CD4-positive, alpha-beta T cell treated with Interleukin-17A for 1 hour (primary cell): ENCODE data around the gene PARD3.

ENCODE experiments used
- DNase-seq: peaks from one replicate; pipeline ENCODE4 v3.0.0-alpha.2; 2020

Gene PARD3

DNA sequence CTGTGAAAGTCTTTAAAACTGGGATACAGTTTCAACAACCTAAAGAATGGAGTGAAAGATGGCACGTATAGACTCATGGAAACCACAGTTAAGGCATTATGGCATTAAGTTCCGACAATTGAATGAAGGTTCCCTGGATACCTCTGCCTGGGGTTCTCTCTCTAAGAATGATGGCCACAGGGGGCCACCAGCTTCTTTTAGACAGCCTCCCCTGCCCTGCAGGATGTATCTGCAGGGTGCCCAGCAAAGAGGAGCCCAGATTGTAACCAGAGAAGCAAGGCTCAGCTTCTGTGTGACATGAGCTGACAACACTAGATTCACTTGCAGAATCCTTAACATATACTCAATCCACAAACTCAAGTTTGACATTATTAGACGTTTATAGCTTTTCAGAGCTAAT lies 645.4 kb downstream of the PARD3 start:
- no peak for DNase-seq

- DNase-seq, result no peak
These were observed 646.0 kb downstream of the PARD3 start for GRCh38 chr10:34169131-34169530.

DNA sequence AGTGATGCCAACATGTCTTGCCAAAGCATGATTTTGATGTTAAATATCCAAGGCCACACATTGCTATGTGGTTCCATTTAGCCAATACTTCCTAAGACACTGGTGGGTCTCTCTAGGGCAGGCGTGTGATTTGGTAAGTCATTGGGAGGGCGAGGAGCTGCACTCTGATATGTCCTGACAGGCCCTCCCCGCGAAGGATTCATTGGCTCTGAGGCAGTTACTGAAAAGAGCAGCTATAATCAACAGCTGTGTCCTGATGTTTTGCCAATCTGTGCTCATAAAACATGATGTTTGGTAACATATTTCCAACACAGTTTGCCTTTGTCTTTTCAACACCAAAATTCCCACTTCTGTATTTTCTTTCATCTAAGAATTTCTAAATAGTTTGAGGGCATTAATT lies 646.7 kb downstream of the PARD3 start:
- no peak for DNase-seq

DNA sequence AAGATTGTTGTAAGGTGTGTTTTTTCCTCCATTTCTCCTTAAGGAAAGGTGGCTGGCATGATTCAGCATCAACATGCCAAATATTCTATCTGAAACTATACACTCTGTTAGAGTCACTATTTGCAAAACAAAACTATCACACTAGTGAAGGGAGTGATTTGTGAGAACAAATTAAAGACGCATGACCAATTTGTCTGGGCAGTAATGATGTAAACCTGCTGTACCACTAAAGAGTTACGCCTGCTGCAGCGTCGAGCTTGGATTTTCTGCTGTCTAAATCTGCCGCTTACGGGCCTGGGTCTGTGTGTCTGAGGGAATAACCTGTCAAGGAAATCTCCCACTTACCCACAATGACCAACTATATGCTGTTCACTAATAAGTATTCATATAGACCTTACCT lies 648.3 kb downstream of the PARD3 start:
- no peak for DNase-seq

DNA sequence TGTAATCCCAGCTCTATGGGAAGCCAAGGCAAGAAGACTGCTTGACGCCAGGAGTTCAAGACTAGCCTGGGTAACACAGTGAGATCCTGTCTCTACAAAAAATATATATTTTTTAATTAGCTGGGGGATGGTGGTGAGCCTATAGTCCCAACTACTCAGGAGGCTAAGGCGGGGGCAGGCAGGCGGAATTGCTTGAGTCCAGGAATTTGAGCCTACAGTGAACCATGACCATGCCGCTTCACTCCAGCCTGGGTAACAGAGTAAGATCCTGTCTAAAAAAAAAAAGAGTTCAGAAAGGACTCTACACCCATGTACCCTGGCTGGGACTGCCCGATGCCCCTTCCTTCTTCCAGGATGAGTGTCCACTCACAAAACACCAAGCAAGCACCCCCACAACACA lies 648.7 kb downstream of the PARD3 start:
- DNase-seq, result no peak

- DNase-seq, result no peak
These were observed 651.1 kb downstream of the PARD3 start for GRCh38 chr10:34164029-34164428.

DNA sequence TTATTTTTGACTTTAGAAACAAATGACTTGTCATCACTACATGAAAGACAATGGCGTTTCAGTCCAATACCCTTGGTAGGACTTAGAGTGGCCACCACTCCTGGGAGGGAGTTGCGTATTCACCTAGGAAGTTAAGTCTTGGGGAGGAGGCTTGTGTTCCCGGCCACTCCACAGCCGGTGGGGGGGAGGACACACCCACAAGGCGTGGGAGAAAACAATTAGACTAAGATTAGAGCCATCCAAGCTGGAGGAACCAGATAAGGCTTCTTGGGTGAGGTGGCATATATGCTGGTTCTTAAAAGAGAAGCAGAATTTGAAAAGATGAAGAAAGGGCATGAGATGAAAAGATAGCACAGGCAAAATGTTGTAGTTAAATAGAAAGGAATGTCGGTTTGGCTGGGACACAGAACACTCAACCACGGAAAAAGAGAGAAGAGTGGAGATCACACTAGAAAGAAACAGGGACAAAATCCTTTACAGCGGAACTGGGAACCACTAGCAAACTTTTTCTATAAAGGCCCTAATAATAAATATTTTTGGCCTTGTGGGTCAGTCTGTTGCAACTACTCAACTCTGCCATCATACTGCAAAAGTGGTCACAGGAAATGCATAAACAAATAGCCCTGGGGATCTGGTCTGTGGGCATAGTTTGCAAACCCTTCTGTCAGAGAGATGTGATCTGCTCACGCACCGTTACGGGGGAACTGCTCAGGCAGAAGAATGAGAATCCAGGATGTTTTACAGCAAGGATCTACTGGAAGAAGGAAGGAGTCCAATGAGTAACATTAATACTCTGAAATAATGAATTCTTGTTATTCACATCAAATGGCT lies 651.8 kb downstream of the PARD3 start:
- no peak for DNase-seq

GRCh38 chr10:34161777-34162370 lies 653.2 kb downstream of the PARD3 start:
- DNase-seq, result no peak

DNA sequence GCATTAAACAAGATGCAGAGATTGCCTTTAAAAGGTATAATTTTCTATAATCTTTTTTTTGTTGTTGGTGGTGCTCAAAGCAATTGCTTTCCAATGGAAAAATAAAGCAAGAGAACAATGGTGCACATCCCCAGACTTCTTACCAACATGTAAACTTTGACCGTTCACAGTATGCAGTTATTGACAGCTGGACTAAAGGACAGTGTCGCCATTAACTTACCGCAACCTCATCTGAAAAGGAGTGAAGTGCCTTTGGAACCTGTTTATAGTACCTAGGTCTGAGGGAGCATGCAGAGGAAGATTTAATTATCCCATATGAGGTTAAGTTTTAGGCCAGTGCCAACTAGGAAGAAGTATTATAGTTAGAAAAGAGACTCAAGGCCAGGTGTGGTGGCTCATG lies 654.5 kb downstream of the PARD3 start:
- no peak for DNase-seq

- DNase-seq, result no peak
These were observed 657.6 kb downstream of the PARD3 start for GRCh38 chr10:34157501-34157900.

DNA sequence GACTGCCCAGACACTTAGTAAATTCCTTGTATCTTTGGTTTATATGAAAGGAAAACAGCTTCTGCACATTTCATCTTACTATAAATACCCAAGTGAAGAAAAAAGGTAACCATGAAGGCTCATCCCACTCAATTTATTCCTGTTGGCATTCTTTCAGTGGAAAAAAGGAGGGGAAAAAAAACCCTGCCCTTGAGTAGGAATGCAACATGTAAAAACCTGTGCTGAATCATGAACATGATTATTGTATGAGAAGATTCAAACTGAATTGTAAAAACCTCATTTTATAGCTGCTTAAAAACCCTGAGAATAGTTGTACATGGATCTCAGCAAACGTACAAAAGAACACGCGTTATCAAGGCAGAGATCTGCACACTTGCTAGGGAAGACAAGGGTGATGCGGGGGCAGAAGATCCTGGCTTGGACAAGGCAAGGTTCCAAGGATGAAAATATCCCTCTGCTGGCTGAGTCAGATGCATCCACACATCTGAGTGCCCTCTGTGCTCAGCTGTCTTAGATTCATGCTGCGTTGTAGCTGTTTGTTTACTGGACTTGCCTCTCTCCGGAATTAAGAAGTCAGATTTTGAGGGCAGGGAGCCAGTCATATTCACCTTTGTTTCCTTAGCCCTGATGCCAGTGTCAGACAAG lies 658.2 kb downstream of the PARD3 start:
- no peak for DNase-seq

- no peak for DNase-seq
These were observed 659.3 kb downstream of the PARD3 start for GRCh38 chr10:34155812-34156211.

- no peak for DNase-seq
These were observed 660.7 kb downstream of the PARD3 start for GRCh38 chr10:34154383-34154900.

GRCh38 chr10:34153663-34154382 lies 661.3 kb downstream of the PARD3 start:
- DNase-seq, result no peak

DNA sequence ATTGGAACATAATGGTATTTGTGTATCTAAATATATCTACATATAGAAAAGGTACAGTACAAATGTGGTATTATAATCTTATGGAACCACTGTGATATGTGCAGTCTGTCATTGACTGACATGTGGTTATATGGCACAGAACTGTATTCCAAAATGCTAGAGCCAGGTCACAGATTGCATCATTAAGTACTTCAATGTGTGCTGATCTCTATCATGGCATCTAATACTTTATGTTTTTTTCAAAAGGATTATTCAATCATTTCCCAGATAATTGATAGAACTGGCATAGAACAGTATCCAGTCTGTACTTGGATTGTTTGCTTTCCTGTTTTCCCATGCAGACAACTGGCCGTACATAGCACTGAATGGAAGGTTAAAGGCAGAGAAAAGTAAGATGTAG lies 662.7 kb downstream of the PARD3 start:
- no peak for DNase-seq

- no peak for DNase-seq
These were observed 663.2 kb downstream of the PARD3 start for GRCh38 chr10:34151931-34152330.

GRCh38 chr10:34151481-34151880 lies 663.6 kb downstream of the PARD3 start:
- no peak for DNase-seq

GRCh38 chr10:34150103-34150502 lies 665.0 kb downstream of the PARD3 start:
- no peak for DNase-seq

DNA sequence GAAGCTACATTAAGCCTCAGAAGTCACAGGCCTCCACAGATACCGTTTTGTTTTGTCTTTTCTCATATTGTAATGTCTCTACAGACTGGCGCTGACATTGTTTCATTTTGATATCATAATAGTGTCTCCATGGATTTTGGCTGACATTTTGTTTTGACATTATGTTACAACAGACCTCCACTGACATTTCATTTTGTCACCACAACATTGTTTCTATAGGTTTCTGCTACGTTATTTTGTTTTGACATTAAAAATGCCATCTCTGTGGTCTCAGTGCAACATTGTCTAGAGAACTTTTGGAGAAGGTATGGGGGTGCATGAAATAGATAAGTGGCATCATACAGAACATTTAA lies 666.8 kb downstream of the PARD3 start:
- no peak for DNase-seq

DNA sequence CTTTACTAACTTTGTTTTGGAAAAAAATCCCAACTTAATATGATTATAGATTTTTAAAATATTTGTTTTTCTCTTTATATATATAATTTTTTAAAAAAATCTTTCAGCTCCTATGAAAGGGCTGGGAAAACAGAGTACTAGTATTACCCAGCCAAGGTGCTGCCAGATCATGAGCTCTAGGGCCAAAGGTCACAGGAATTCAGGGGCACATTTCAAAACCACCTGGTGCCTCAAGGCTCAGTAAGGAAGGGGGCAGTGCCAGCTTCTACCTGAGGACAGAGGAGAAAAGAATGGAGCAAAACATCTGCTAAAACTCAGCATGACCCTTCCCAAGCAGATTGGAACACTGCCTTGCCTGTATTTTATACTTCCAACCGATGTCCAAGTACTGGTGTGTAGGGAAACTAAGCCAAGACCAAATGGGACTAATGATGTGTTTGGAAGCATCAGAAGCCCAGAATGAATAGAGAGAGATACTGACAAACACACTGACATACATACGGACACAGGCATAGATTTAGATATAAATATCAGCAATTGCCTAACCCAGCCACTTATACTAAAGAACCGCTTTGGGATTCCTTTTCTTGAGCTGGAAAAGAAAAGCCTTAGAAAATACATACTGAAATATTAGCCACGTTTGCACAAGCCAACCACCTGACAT lies 667.3 kb downstream of the PARD3 start:
- DNase-seq, result no peak

DNA sequence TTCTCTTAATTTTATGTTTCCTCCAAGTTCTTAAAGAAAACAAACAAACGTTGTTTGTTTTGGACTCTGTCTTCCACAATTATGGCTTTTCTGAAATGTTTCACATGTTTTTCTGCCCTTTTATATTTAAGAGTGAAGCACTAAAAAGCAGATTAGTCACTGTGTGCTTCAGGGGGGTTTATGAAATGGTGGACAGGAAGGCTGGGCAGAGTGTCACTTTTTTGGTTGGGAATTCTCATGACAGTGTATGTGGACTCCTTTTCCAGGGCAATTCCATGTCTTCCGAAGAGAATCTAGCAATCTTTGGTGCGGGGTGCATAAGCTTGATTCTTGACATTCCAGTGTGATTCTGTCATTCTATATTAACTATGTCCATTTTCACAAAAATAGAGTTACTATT lies 669.4 kb downstream of the PARD3 start:
- DNase-seq, result no peak

GRCh38 chr10:34143466-34143865 lies 671.6 kb downstream of the PARD3 start:
- no peak for DNase-seq
